ENCODE measurements around the gene CRY1. TPM values are rescaled to one million over a fixed set of nuclear protein-coding genes. Genes with fewer than 3 reads are reported as not detected.
A peak's percentile ranks its signal among the peaks of the same experiment; 100 is the strongest.

CRY1 gene
- polyA plus RNA-seq, 1 donor (not counting 4 experiments of a cell fraction or from before 2014, with no cell fraction given), result 10.0 TPM

GRCh38 chr12:106986625-106987389, 106.5 kb downstream of the CRY1 start, which contains the start of gene MTERF2:
Gene MTERF2, minus strand, starts transcription at chr12:106987146. Its CDS starts 8,432 bp downstream, at chr12:106978714.
- H3K79me2 ChIP-seq (ENCODE audit: control insufficient read depth, insufficient read depth, low read length), result peaks cover 1% of the 10 kb centered on the region
- H3K4me1 ChIP-seq (ENCODE audit: control insufficient read depth, extremely low read depth, insufficient read depth, low read length), result peaks cover 11% of the 10 kb centered on the region
- H3K4me3 ChIP-seq (ENCODE audit: control insufficient read depth in 2 of 3, extremely low read depth in 1 of 3, insufficient read depth in 2 of 3, low read depth in 1 of 3, low read length in 3 of 3), result peak within 1 kb of the TSS; percentile 72 to 91 (median 88)
- peak; percentile 61 for DNase-seq (ENCODE audit: low read depth, low spot score)
- TF ChIP-seq EZH2 (IDR thresholded peaks at IDR 0.05; ENCODE audit: low read length) (no peak), CTCF (optimal IDR thresholded peaks at IDR 0.05 in 1 of 3, IDR thresholded peaks at IDR 0.05 in 1 of 3, conservative IDR thresholded peaks at IDR 0.05 in 1 of 3; ENCODE audit: extremely low read depth in 1 of 3, insufficient read depth in 2 of 3, low read length in 3 of 3) (no peak)
- dilution Hi-C loops (cut with MboI; ENCODE audit: extremely low pct_ligation_motif_present, low sequenced_read_pairs), result no loop called here
- H3K9ac ChIP-seq (ENCODE audit: control insufficient read depth, extremely low read depth, insufficient read depth, low read length), result peak within 1 kb of the TSS; percentile 86
- H3K9me3 ChIP-seq (ENCODE audit: control insufficient read depth, low read depth, low read length), result no peaks in the 10 kb centered on the region
- H3K9me1 ChIP-seq (ENCODE audit: control insufficient read depth, extremely low read depth, insufficient read depth, low read length), result no peaks in the 10 kb centered on the region
- H2AFZ ChIP-seq (ENCODE audit: control insufficient read depth, low read length), result peak within 1 kb of the TSS; percentile 90
- peak within 1 kb of the TSS; percentile 96 for H3K4me2 ChIP-seq (ENCODE audit: control insufficient read depth, extremely low read depth, insufficient read depth, low read depth, low read length)
- no peaks in the 10 kb centered on the region for H3K27me3 ChIP-seq (ENCODE audit: control insufficient read depth, extremely low read depth, insufficient read depth, low read length)
- H4K20me1 ChIP-seq (ENCODE audit: control insufficient read depth, extremely low read depth, insufficient read depth, low read length), result no peaks in the 10 kb centered on the region
- no peak for FAIRE-seq
- peak within 1 kb of the TSS; percentile 76 for H3K27ac ChIP-seq (ENCODE audit: control insufficient read depth, insufficient read depth, low read length)
- peaks cover 0 to 5% of the 10 kb centered on the region in 2 experiments for H3K36me3 ChIP-seq (ENCODE audit: control insufficient read depth in 2 of 2, extremely low read depth in 1 of 2, insufficient read depth in 2 of 2, low read length in 2 of 2)

GRCh38 chr12:106986135-106986534, 107.2 kb downstream of the CRY1 start:
- Histone ChIP-seq H3K4me3 (ENCODE audit: control insufficient read depth in 2 of 3, extremely low read depth in 1 of 3, insufficient read depth in 2 of 3, low read depth in 1 of 3, low read length in 3 of 3) (peak overlapping the region; percentile 72 to 91 (median 88)), H3K4me1 (ENCODE audit: control insufficient read depth, extremely low read depth, insufficient read depth, low read length) (peaks cover 11% of the 10 kb centered on the region), H3K36me3 (ENCODE audit: control insufficient read depth in 2 of 2, extremely low read depth in 1 of 2, insufficient read depth in 2 of 2, low read length in 2 of 2) (peaks cover 0 to 5% of the 10 kb centered on the region in 2 experiments), H3K9ac (ENCODE audit: control insufficient read depth, extremely low read depth, insufficient read depth, low read length) (peak overlapping the region; percentile 86), H3K9me1 (ENCODE audit: control insufficient read depth, extremely low read depth, insufficient read depth, low read length) (no peaks in the 10 kb centered on the region), H3K4me2 (ENCODE audit: control insufficient read depth, extremely low read depth, insufficient read depth, low read depth, low read length) (peak overlapping the region; percentile 96), H3K27me3 (ENCODE audit: control insufficient read depth, extremely low read depth, insufficient read depth, low read length) (no peaks in the 10 kb centered on the region), H2AFZ (ENCODE audit: control insufficient read depth, low read length) (peak overlapping the region; percentile 90), H3K9me3 (ENCODE audit: control insufficient read depth, low read depth, low read length) (no peaks in the 10 kb centered on the region), H3K79me2 (ENCODE audit: control insufficient read depth, insufficient read depth, low read length) (peaks cover 1% of the 10 kb centered on the region), H4K20me1 (ENCODE audit: control insufficient read depth, extremely low read depth, insufficient read depth, low read length) (no peaks in the 10 kb centered on the region), H3K27ac (ENCODE audit: control insufficient read depth, insufficient read depth, low read length) (peak overlapping the region; percentile 76)
- dilution Hi-C loops (cut with MboI; ENCODE audit: extremely low pct_ligation_motif_present, low sequenced_read_pairs), result no loop called here
- TF ChIP-seq EZH2 (IDR thresholded peaks at IDR 0.05; ENCODE audit: low read length) (no peak), CTCF (optimal IDR thresholded peaks at IDR 0.05 in 1 of 3, IDR thresholded peaks at IDR 0.05 in 1 of 3, conservative IDR thresholded peaks at IDR 0.05 in 1 of 3; ENCODE audit: extremely low read depth in 1 of 3, insufficient read depth in 2 of 3, low read length in 3 of 3) (no peak)
- FAIRE-seq, result no peak
- DNase-seq (ENCODE audit: low read depth, low spot score), result no peak
